GM12864 (cell line): Measurements from ENCODE around the gene RNF20.

Experiments
- DNase-seq: peaks from one replicate; pipeline ENCODE4 v3.0.0-alpha.2; 2011; ENCODE audit warnings: low read depth
- H3K4me3 ChIP-seq: 2 replicates; pipeline ENCODE4 v1.5.1; 2011; ENCODE audit warnings: mild to moderate bottlenecking, low read depth, low read length, control low read depth
- CTCF ChIP-seq: IDR thresholded peaks from 2 replicates; pipeline ENCODE4 v1.5.1; 2011; ENCODE audit warnings: low read depth, mild to moderate bottlenecking, moderate library complexity, low read length, control low read depth, inconsistent platforms; ENCODE audit errors: missing control alignments

RNF20 gene

DNA sequence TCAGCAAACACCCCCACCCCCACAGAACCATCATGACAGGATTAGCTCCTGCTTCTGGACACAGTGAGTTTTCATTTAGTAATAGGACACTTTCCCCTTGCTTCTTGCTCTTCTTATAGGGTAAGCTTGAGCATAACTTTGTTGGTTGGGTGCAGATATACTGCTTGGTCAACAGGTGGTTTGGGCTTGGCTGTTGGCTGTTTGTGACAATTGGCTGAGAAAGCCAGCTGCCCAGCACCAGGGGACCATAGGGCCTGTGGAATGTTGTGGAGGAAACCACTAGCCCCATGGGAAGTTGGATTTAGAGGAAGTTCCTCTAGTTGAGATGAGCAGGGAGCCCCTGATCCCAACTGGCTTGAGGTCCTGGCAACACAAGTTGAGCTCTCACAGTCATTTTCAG, 30.6 kb downstream of the RNF20 start:
- DNase-seq, result no peak
- no peak for TF ChIP-seq CTCF
- H3K4me3 ChIP-seq, result no peak overlapping the region

DNA sequence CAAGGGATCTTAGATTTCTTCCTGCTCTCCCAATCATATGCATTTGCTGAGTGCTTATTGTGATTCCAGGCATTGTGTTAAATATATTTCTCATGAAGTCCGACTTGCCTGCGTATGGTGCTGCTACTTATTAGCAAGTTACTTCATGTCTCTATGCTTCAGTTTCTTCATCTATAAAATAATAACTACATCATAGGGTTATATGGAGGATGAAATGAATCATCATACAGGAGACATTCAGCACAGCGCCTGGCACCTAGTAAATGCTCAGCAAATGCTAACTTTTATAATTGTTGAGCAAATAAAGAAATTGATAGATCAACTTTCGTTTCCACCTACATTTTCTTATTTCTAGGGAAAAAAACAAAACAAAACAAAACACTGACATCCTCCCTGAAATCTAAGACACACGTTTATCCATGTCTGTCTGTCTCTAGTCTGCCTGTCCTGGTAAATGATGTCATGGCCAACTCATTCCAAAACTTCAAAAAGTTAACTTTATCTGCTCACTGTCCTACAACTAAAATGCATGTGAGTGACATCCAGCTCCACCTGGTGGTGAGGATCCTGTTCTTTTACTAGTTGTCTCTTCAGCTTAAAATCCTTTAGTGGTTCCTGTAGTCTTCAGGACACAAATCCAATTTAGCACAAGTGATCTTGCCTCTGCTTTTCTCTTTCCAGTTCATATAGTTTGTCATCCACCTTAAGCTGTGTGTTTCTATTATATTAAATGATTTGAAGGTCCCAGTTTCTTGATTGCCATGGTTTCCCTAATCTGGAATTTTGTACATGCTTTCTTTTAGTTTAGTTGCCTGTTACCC, 33.5 kb downstream of the RNF20 start:
- DNase-seq, result no peak
- TF ChIP-seq CTCF, result peak; percentile 55
- H3K4me3 ChIP-seq, result no peak overlapping the region

GRCh38 chr9:101567725-101568350, 34.2 kb downstream of the RNF20 start:
- TF ChIP-seq CTCF, result no peak
- H3K4me3 ChIP-seq, result no peak overlapping the region
- DNase-seq, result no peak

- DNase-seq, result no peak
- no peak overlapping the region for H3K4me3 ChIP-seq
- TF ChIP-seq CTCF, result no peak
Observed at GRCh38 chr9:101569741-101570501, 36.3 kb downstream of the RNF20 start.

DNA sequence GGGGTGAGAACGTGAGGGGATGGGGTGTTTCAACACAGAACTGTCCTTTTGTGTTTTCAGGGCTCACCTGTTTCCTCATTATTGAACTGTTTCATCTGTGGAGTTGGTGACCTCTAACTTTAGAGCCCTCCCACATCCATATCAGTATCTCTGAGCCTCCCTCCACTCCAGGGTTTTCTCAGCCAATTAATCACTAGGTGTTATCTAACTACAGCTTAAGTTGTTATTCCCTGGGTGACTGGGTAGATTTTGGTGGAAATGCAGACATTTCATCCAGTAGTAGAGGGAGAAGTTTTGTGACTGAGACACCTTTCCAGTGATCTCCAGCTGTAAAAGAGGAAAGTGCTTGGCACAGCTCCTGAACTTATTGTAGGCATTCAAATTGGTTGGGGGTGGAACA, 37.5 kb downstream of the RNF20 start:
- H3K4me3 ChIP-seq, result no peak overlapping the region
- no peak for TF ChIP-seq CTCF
- DNase-seq, result no peak

- no peak for DNase-seq
- no peak overlapping the region for H3K4me3 ChIP-seq
- TF ChIP-seq CTCF, result no peak
Observed at GRCh38 chr9:101572316-101572715, 38.7 kb downstream of the RNF20 start.
